HepG2 (cell line): ENCODE measurements around the gene SCAANT1. TPM values are rescaled to one million over a fixed set of nuclear protein-coding genes. Genes with fewer than 3 reads are reported as not detected.
A peak's percentile ranks its signal among the peaks of the same experiment; 100 is the strongest.

ENCODE experiments used
- ATAC-seq: fragments of 200-7000 bp; cut with Tn5 transposase; 3 replicates; pipeline ENCODE4 v1.9.1; 2020; ENCODE audit warnings: mild to moderate bottlenecking, moderate library complexity
- BruUV-seq: library from RNA; stranded (reverse); fragments of 400-500 nt; replicated peaks from 2 replicates; lab custom pipeline; 2021; lab: Mats Ljungman, UMichigan
- CTCF ChIA-PET: fragments of 300-600 bp; formaldehyde crosslinking; extraction: SDS; loops from one replicate; lab custom pipeline; 2021; ENCODE audit warnings: low total read pairs, inconsistent platforms, low intra/inter-chr PET ratio; lab: Yijun Ruan, JAX
- POLR2A ChIA-PET: fragments of 350-600 bp; sonication (Branson Sonifier 250); formaldehyde crosslinking; loops from one replicate; lab custom pipeline; 2020; ENCODE audit warnings: antibody characterized with exemption, inconsistent platforms; lab: Yijun Ruan, JAX
- DNase-seq: peaks from one replicate; pipeline ENCODE4 v3.0.0-alpha.2; 2015; ENCODE audit warnings: low spot score
- FAIRE-seq: peaks from 3 replicates; lab custom pipeline; 2011; peaks lifted over from hg19 to GRCh38; lab: Jason Lieb, UNC
- H2AFZ ChIP-seq: one replicate; pipeline ENCODE4 v1.6.1; 2011; ENCODE audit warnings: low read length, inconsistent platforms
- H3K27ac ChIP-seq: fragments of 300-600 bp; 3 replicates; pipeline ENCODE4 v1.8.0; 2011; ENCODE audit warnings: mixed run types, mild to moderate bottlenecking, mixed read lengths, low read length, inconsistent platforms; ENCODE audit not compliant: insufficient read depth; ENCODE audit errors: extremely low read length
- H3K27me3 ChIP-seq, 2 experiments: fragments of 200-600 bp in 1 of 2; 2 replicates in 1 of 2; 3 replicates in 1 of 2; pipeline versions ENCODE4 v1.6.0 to v1.8.0; 2011; ENCODE audit warnings: low read length in 2 of 2, mild to moderate bottlenecking in 2 of 2, moderate library complexity in 2 of 2, inconsistent platforms in 1 of 2; ENCODE audit not compliant: insufficient read depth in 2 of 2, control insufficient read depth in 1 of 2
- H3K36me3 ChIP-seq, 2 experiments: fragments of 200-600 bp in 1 of 2; replicated peaks in 1 of 2; 2 replicates in 1 of 2; 3 replicates in 1 of 2; pipeline versions ENCODE4 v1.5.1 to v1.8.0; 2011; ENCODE audit warnings: low read length in 2 of 2, inconsistent platforms in 1 of 2; ENCODE audit not compliant: insufficient read depth in 2 of 2, control insufficient read depth in 1 of 2
- H3K4me1 ChIP-seq: 2 replicates; pipeline ENCODE4 v1.5.1; 2012; ENCODE audit warnings: low read length, inconsistent platforms; ENCODE audit not compliant: insufficient read depth
- H3K4me2 ChIP-seq: 2 replicates; pipeline ENCODE4 v1.6.0; 2011; ENCODE audit warnings: low read depth, low read length, inconsistent platforms
- H3K4me3 ChIP-seq, 3 experiments: fragments of 200-600 bp in 1 of 3; sonication (generic), shearing (Covaris generic) in 1 of 3; replicated peaks in 1 of 3; 2 replicates each; pipeline ENCODE4 v1.5.1; 2011 to 2016; ENCODE audit warnings: low read length in 3 of 3, inconsistent platforms in 2 of 3, low read depth in 2 of 3, mild to moderate bottlenecking in 2 of 3, control low read depth in 1 of 3, mixed read lengths in 1 of 3; ENCODE audit not compliant: insufficient read depth in 1 of 3
- H3K79me2 ChIP-seq: one replicate; pipeline ENCODE4 v1.6.1; 2011; ENCODE audit warnings: low read length, inconsistent platforms; ENCODE audit not compliant: insufficient read depth
- H3K9ac ChIP-seq: 2 replicates; pipeline ENCODE4 v1.6.0; 2011; ENCODE audit warnings: mild to moderate bottlenecking, low read depth, low read length, inconsistent platforms; ENCODE audit not compliant: insufficient read depth
- H3K9me3 ChIP-seq: 2 replicates; pipeline ENCODE4 v1.5.1; 2012; ENCODE audit warnings: mild to moderate bottlenecking, low read length
- H4K20me1 ChIP-seq: 2 replicates; pipeline ENCODE4 v1.6.0; 2011; ENCODE audit warnings: inconsistent platforms, mild to moderate bottlenecking, low read length, moderate library complexity; ENCODE audit not compliant: insufficient read depth
- CSRNP2 ChIP-seq: sonication (generic); formaldehyde crosslinking; conservative IDR thresholded peaks from 2 replicates; pipeline ENCODE4 v1.8.0; 2022; ENCODE audit warnings: low read depth, missing genetic modification reagents
- ELF3 ChIP-seq: IDR thresholded peaks from 2 replicates; pipeline ENCODE4 v1.6.1; 2016; ENCODE audit warnings: missing genetic modification reagents, missing compliant biosample characterization
- KMT2A ChIP-seq: sonication (generic); formaldehyde crosslinking; IDR thresholded peaks from 2 replicates; pipeline ENCODE4 v1.4.0; 2020; ENCODE audit warnings: missing genetic modification reagents
- KMT2B ChIP-seq: IDR thresholded peaks from 2 replicates; pipeline ENCODE4 v1.6.1; 2016; ENCODE audit warnings: missing genetic modification reagents, missing compliant biosample characterization
- MTERF4 ChIP-seq: sonication (generic); formaldehyde crosslinking; IDR thresholded peaks from 2 replicates; pipeline ENCODE4 v1.8.0; 2023; ENCODE audit warnings: mild to moderate bottlenecking, missing genetic modification reagents
- NFYB ChIP-seq: sonication (generic); formaldehyde crosslinking; IDR thresholded peaks from 2 replicates; pipeline ENCODE4 v1.4.0; 2020; ENCODE audit warnings: missing genetic modification reagents
- PATZ1 ChIP-seq: sonication (generic); formaldehyde crosslinking; IDR thresholded peaks from 2 replicates; pipeline ENCODE4 v1.4.0; 2020; ENCODE audit warnings: missing genetic modification reagents
- POLR2AphosphoS5 ChIP-seq: IDR thresholded peaks from 2 replicates; pipeline ENCODE4 v1.6.1; 2012; ENCODE audit warnings: low read depth, low read length
- RAD21 ChIP-seq: fragments of 450-650 bp; formaldehyde crosslinking; IDR thresholded peaks from 2 replicates; pipeline ENCODE4 v1.5.0; 2020; ENCODE audit warnings: mild to moderate bottlenecking
- SKI ChIP-seq: fragments of 450-650 bp; IDR thresholded peaks from one replicate; pipeline ENCODE4 v1.6.1; 2018; ENCODE audit warnings: mild to moderate bottlenecking; ENCODE audit not compliant: partially characterized antibody
- THAP11 ChIP-seq: IDR thresholded peaks from 2 replicates; pipeline ENCODE4 v1.6.1; 2016; ENCODE audit warnings: missing biosample characterization, missing genetic modification reagents
- ZMAT3 ChIP-seq: sonication (generic); formaldehyde crosslinking; conservative IDR thresholded peaks from 2 replicates; pipeline ENCODE4 v1.7.0; 2021; ENCODE audit warnings: missing genetic modification reagents
- ZNF101 ChIP-seq: sonication (generic); formaldehyde crosslinking; IDR thresholded peaks from 2 replicates; pipeline ENCODE4 v1.4.0; 2020; ENCODE audit warnings: mild to moderate bottlenecking, low read depth, missing genetic modification reagents, borderline replicate concordance
- ZNF160 ChIP-seq: sonication (generic); formaldehyde crosslinking; IDR thresholded peaks from 2 replicates; pipeline ENCODE4 v1.8.0; 2022; ENCODE audit warnings: mild to moderate bottlenecking, inconsistent platforms, missing genetic modification reagents
- ZNF552 ChIP-seq: sonication (generic); formaldehyde crosslinking; IDR thresholded peaks from 2 replicates; pipeline ENCODE4 v1.9.0; 2022; ENCODE audit warnings: missing genetic modification reagents, mild to moderate bottlenecking, borderline replicate concordance
- ZNF660 ChIP-seq: sonication (generic); formaldehyde crosslinking; IDR thresholded peaks from 2 replicates; pipeline ENCODE4 v1.5.1; 2020; ENCODE audit warnings: mild to moderate bottlenecking, low read depth, missing genetic modification reagents, borderline replicate concordance
- ZNF724P ChIP-seq: sonication (generic); formaldehyde crosslinking; IDR thresholded peaks from 2 replicates; pipeline ENCODE4 v1.8.0; 2022; ENCODE audit warnings: missing genetic modification reagents, borderline replicate concordance
- ZNF883 ChIP-seq: sonication (generic); formaldehyde crosslinking; IDR thresholded peaks from 2 replicates; pipeline ENCODE4 v1.5.1; 2020; ENCODE audit warnings: mild to moderate bottlenecking, missing genetic modification reagents; ENCODE audit errors: not compliant biosample characterization
- ZSCAN25 ChIP-seq: sonication (generic); formaldehyde crosslinking; IDR thresholded peaks from 2 replicates; pipeline ENCODE4 v1.8.0; 2022; ENCODE audit warnings: mild to moderate bottlenecking, missing genetic modification reagents
- WGBS: methylation state at CpG from one replicate; pipeline ENCODE4 v1.1.6; 2017; ENCODE audit warnings: low lambda C conversion rate; 5-methylcytosine and 5-hydroxymethylcytosine counted together
- in situ Hi-C: cut with HindIII; loops from 2 replicates; pipeline ENCODE4 v1.10.0; 2017; ENCODE audit warnings: low pct_unique_long_range_greater_than_20kb; ENCODE audit not compliant: extremely low pct_ligation_motif_present
- intact Hi-C: fragments of 100-400 bp; cut with micrococcal nuclease; formaldehyde crosslinking; loops from one replicate; pipeline ENCODE4 v1.10.0; 2022; ENCODE audit not compliant: unreplicated experiment
- polyA plus RNA-seq, 8 experiments: library from polyadenylated mRNA; depleted of rRNA in 3 of 8; stranded (reverse) in 7 of 8; unstranded in 1 of 8; fragments of >200 nt; fragmentation: Illumina TruSeq in 4 of 8; extraction: Trizol in 4 of 8; gene quantifications; 2 replicates each; pipeline versions ENCODE4 v1.2.1 to v1.2.3, GENCODE V29; 2011 to 2016; ENCODE audit warnings: low read depth in 4 of 8, missing spikeins in 1 of 8, mixed read lengths in 1 of 8; ENCODE audit not compliant: insufficient read depth in 1 of 8
- total RNA-seq, 5 experiments: library from RNA; depleted of rRNA; stranded (reverse); fragments of >200 nt; fragmentation: Illumina TruSeq; extraction: Trizol; gene quantifications; 2 replicates each; pipeline ENCODE4 v1.2.3, GENCODE V29; 2016; ENCODE audit warnings: low read depth in 1 of 5

The SCAANT1 gene
- total and polyA plus RNA-seq, 2 of the 13 experiments (the other 11 are each of a cell fraction or from before 2014, with no cell fraction given) = not detected

GRCh38 chr3:63863150-63864007 is 48.8 kb downstream of the SCAANT1 start, which contains the start of the genes ATXN7 and THOC7 (continued):
- TF ChIP-seq RAD21 (CRISPR knock-in tag) (no peak; the same call in 1 of the 2 replicates), SKI (peak; percentile 79), ZNF101 (CRISPR knock-in tag) (0 out of 2 replicates have a peak, but pooled peaks have one; percentile 65), ZNF883 (CRISPR knock-in tag) (peak; percentile 26), KMT2A (no peak; the same call in 1 of the 2 replicates), KMT2B (CRISPR knock-in tag) (0 out of 2 replicates have a peak, but pooled peaks have one; percentile 54), NFYB (CRISPR knock-in tag) (0 out of 2 replicates have a peak, but pooled peaks have one; percentile 21), ZSCAN25 (CRISPR knock-in tag) (no peak)
- TF ChIP-seq, all 625 proteins: peak for 129

- Histone ChIP-seq H3K36me3 (no peaks in the 10 kb centered on the region; a peak in 1 of 5 replicates), H3K27ac (peak overlapping the region; percentile 94), H3K4me2 (peak overlapping the region; percentile 91), H3K9me3 (no peaks in the 10 kb centered on the region), H4K20me1 (no peaks in the 10 kb centered on the region), H3K79me2 (peaks cover 40% of the 10 kb centered on the region), H3K4me3 (peak overlapping the region; percentile 89 to 93 (median 93)), H2AFZ (no peak overlapping the region), H3K27me3 (no peaks in the 10 kb centered on the region; a peak in 1 of 5 replicates), H3K9ac (peak overlapping the region; percentile 98), H3K4me1 (peaks cover 46% of the 10 kb centered on the region)
- ChIA-PET CTCF (no interaction called here), POLR2A (interaction anchor here (1.8 kb wide), 1 partner anchor 49 kb away, joined by 5 read pairs; no protein-coding TSS in a partner anchor)
- BruUV-seq = no TSS peak
- in situ Hi-C loops = loop anchor here (10.0 kb wide), 1 partner anchor 52 kb away; the partner anchor contains the start of gene SCAANT1
- TF ChIP-seq ZMAT3 (CRISPR knock-in tag) = no peak
- TF ChIP-seq MTERF4 (CRISPR knock-in tag) = peak; percentile 53; the same call in 1 of the 2 replicates
- no peak for TF ChIP-seq CSRNP2 (CRISPR knock-in tag)
- TF ChIP-seq ELF3 = no peak
- TF ChIP-seq ZNF552 = no peak
- no peak for TF ChIP-seq PATZ1 (CRISPR knock-in tag)
- 0 out of 2 replicates have a peak, but pooled peaks have one; percentile 4 for TF ChIP-seq POLR2AphosphoS5
- no peak for TF ChIP-seq ZNF724P (CRISPR knock-in tag)
- TF ChIP-seq THAP11 (CRISPR knock-in tag) = no peak
- TF ChIP-seq ZNF160 = no peak
- 0 out of 2 replicates have a peak, but pooled peaks have one; percentile 0 for TF ChIP-seq ZNF660 (CRISPR knock-in tag)
- 4% methylated on average over 5 of the region's 5 CpGs for WGBS
- intact Hi-C loops = no loop called here
- peak; percentile 37; the same call in 2 of the 3 replicates for ATAC-seq
- peak; percentile 7 for DNase-seq
- no peak for FAIRE-seq
These were observed 49.4 kb downstream of the SCAANT1 start for GRCh38 chr3:63862804-63863149.
